Measurements from ENCODE around the gene DFFB.

DNA sequence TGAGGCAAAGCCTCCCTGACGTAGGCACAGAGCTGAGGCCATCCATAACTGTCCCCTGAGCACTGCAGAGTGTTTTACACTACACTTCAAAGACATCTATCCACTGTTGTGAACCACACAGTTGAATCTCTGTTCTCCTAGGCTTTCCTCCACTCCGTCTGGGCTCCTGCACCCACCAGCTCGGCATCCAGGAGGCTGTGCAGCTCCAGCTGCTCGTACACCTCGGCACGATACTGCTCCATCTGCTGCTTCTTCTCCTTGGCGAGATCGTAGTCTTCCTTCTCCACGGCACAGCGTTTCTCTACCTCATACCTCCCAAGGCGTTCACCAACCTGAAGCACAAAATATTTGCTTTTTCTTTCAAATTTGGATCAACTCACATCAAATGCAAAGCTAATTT lies 18.5 kb upstream of the DFFB start:
- no peak for TF ChIP-seq EZH2 (IDR thresholded peaks at IDR 0.05; ENCODE audit: low read length, unreplicated experiment)
- TF ChIP-seq, protein P1, sequence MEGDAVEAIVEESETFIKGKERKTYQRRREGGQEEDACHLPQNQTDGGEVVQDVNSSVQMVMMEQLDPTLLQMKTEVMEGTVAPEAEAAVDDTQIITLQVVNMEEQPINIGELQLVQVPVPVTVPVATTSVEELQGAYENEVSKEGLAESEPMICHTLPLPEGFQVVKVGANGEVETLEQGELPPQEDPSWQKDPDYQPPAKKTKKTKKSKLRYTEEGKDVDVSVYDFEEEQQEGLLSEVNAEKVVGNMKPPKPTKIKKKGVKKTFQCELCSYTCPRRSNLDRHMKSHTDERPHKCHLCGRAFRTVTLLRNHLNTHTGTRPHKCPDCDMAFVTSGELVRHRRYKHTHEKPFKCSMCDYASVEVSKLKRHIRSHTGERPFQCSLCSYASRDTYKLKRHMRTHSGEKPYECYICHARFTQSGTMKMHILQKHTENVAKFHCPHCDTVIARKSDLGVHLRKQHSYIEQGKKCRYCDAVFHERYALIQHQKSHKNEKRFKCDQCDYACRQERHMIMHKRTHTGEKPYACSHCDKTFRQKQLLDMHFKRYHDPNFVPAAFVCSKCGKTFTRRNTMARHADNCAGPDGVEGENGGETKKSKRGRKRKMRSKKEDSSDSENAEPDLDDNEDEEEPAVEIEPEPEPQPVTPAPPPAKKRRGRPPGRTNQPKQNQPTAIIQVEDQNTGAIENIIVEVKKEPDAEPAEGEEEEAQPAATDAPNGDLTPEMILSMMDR (conservative IDR thresholded peaks at IDR 0.05; ENCODE audit: low read depth, low read length) = no peak
- TF ChIP-seq EZH2phosphoT487 (IDR thresholded peaks at IDR 0.05; ENCODE audit: borderline replicate concordance, low read length) = no peak
